ENCODE results near the gene FAM131C. TPM values are rescaled to one million over a fixed set of nuclear protein-coding genes. Genes with fewer than 3 reads are reported as not detected.
A peak's percentile ranks its signal among the peaks of the same experiment; 100 is the strongest.
"Not testable (repeated sequence)": the region's sequence is repeated elsewhere in the genome, so short reads cannot be mapped to it uniquely, and the experiment has no call there.

FAM131C gene
- polyA plus RNA-seq, 4 donors = 0.21 to 1.6 (median 0.45) TPM; not detected in 1

DNA sequence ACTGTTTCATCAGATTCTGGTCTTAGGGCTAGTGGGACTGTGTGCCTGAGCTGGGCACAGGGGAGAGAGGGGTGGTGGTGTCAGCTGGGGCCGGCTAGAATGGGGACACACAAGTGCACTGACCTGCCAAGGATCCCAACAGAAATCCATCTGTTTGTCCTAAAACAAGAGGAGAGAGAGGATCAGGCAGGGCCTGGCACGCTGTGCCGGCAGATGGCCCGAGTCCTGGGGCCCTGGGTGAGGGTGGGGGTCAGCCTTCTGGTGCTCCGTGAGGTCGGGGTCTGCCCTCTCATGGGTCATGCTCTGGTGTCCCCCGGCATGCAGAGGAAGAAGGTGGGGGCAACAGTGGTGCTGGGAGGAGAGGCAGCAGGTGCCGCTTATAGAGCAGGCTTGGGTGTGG lies 33.6 kb downstream of the FAM131C start:
- not testable (repeated sequence) for H3K4me1 ChIP-seq (ENCODE audit: control insufficient read depth in 3 of 3, insufficient read depth in 2 of 3, low read depth in 1 of 3, low read length in 2 of 3); H3K27me3 ChIP-seq (ENCODE audit: control insufficient read depth in 3 of 3, insufficient read depth in 3 of 3, low read length in 3 of 3); H3K4me3 ChIP-seq (ENCODE audit: low read depth in 1 of 3, low read length in 3 of 3); DNase-seq; H3K9me3 ChIP-seq (ENCODE audit: control insufficient read depth in 2 of 2, insufficient read depth in 1 of 2, low read depth in 1 of 2, low read length in 1 of 2); FAIRE-seq; H3K27ac ChIP-seq (ENCODE audit: low read depth in 1 of 3, low read length in 2 of 3); H3K36me3 ChIP-seq (ENCODE audit: control insufficient read depth in 3 of 3, insufficient read depth in 2 of 3, low read depth in 1 of 3, low read length in 3 of 3)
- 62 to 70% (median 66%) methylated on average over 7 to 8 of the region's 8 CpGs for WGBS, 3 donors

GRCh38 chr1:16038620-16038912 lies 34.9 kb downstream of the FAM131C start:
- DNase-seq = peak in 1 of 2 donors; percentile 65
- Histone ChIP-seq H3K4me1 (ENCODE audit: control insufficient read depth in 3 of 3, insufficient read depth in 2 of 3, low read depth in 1 of 3, low read length in 2 of 3) (no peaks in the 10 kb centered on the region), H3K36me3 (ENCODE audit: control insufficient read depth in 3 of 3, insufficient read depth in 2 of 3, low read depth in 1 of 3, low read length in 3 of 3) (no peaks in the 10 kb centered on the region), H3K27me3 (ENCODE audit: control insufficient read depth in 3 of 3, insufficient read depth in 3 of 3, low read length in 3 of 3) (no peaks in the 10 kb centered on the region), H3K27ac (ENCODE audit: low read depth in 1 of 3, low read length in 2 of 3) (no peak overlapping the region), H3K9me3 (ENCODE audit: control insufficient read depth in 2 of 2, insufficient read depth in 1 of 2, low read depth in 1 of 2, low read length in 1 of 2) (no peaks in the 10 kb centered on the region), H3K4me3 (ENCODE audit: low read depth in 1 of 3, low read length in 3 of 3) (no peak overlapping the region)
- WGBS, 3 donors = 15 to 62% (median 33%) methylated on average over 4 of the region's 4 CpGs
- no peak for FAIRE-seq

- H3K36me3 ChIP-seq (ENCODE audit: control insufficient read depth in 3 of 3, insufficient read depth in 2 of 3, low read depth in 1 of 3, low read length in 3 of 3); H3K4me3 ChIP-seq (ENCODE audit: low read depth in 1 of 3, low read length in 3 of 3); H3K9me3 ChIP-seq (ENCODE audit: control insufficient read depth in 2 of 2, insufficient read depth in 1 of 2, low read depth in 1 of 2, low read length in 1 of 2); H3K27me3 ChIP-seq (ENCODE audit: control insufficient read depth in 3 of 3, insufficient read depth in 3 of 3, low read length in 3 of 3); FAIRE-seq; H3K27ac ChIP-seq (ENCODE audit: low read depth in 1 of 3, low read length in 2 of 3); DNase-seq; H3K4me1 ChIP-seq (ENCODE audit: control insufficient read depth in 3 of 3, insufficient read depth in 2 of 3, low read depth in 1 of 3, low read length in 2 of 3): not testable (repeated sequence)
- 83 to 91% (median 88%) methylated on average over 10 of the region's 11 CpGs for WGBS, 3 donors
These were observed 37.0 kb downstream of the FAM131C start for GRCh38 chr1:16036461-16036860.

- not testable (repeated sequence) for H3K9me3 ChIP-seq (ENCODE audit: control insufficient read depth in 2 of 2, insufficient read depth in 1 of 2, low read depth in 1 of 2, low read length in 1 of 2); H3K27me3 ChIP-seq (ENCODE audit: control insufficient read depth in 3 of 3, insufficient read depth in 3 of 3, low read length in 3 of 3); H3K4me3 ChIP-seq (ENCODE audit: low read depth in 1 of 3, low read length in 3 of 3); H3K27ac ChIP-seq (ENCODE audit: low read depth in 1 of 3, low read length in 2 of 3); DNase-seq; FAIRE-seq; H3K36me3 ChIP-seq (ENCODE audit: control insufficient read depth in 3 of 3, insufficient read depth in 2 of 3, low read depth in 1 of 3, low read length in 3 of 3); H3K4me1 ChIP-seq (ENCODE audit: control insufficient read depth in 3 of 3, insufficient read depth in 2 of 3, low read depth in 1 of 3, low read length in 2 of 3)
- WGBS, 3 donors = 57 to 68% (median 61%) methylated on average over 6 to 7 of the region's 7 CpGs
These were observed 40.3 kb downstream of the FAM131C start for GRCh38 chr1:16033103-16033632.

DNA sequence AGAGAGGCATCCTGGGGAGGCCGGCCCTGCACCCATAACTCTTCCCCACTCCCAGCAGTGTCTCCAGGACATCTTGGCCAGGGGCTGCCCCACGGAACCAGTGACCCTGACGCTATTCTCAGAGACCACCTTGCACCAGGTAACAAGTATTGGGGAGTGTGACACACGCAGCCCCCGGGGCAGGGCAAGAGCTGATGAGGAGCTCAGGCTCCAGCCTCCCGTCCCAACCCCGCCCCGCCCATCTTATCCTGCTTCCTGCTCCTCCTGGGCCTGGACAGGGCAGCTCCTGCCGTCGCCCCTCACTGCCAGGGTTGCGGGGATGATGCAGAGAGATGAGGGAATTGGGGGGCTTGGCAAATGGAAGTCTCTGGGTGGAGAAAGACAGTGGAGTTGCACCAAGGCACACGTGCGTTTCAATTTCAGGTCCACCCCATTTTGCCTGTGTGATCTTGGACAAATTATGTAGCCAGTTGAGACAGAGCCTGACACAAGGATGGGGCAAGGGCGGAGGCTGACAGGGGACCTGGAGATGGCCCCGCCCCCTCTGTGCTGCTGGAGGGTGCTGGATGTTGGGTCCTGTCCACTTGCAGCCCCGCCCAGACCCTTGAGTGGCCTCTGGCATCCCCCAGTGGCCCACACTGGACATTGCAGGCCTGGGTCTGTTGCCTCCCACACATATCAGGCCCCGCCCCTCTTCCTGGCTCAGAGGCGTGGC lies 40.9 kb downstream of the FAM131C start:
- FAIRE-seq (no peak), DNase-seq (peak; percentile 67 to 83)
- no peak overlapping the region for H3K27ac ChIP-seq (ENCODE audit: low read depth in 1 of 3, low read length in 2 of 3)
- 30 to 46% (median 38%) methylated on average over 16 to 18 of the region's 18 CpGs for WGBS, 3 donors
- H3K9me3 ChIP-seq (ENCODE audit: control insufficient read depth in 2 of 2, insufficient read depth in 1 of 2, low read depth in 1 of 2, low read length in 1 of 2) = no peaks in the 10 kb centered on the region
- H3K36me3 ChIP-seq (ENCODE audit: control insufficient read depth in 3 of 3, insufficient read depth in 2 of 3, low read depth in 1 of 3, low read length in 3 of 3) = no peaks in the 10 kb centered on the region
- H3K27me3 ChIP-seq (ENCODE audit: control insufficient read depth in 3 of 3, insufficient read depth in 3 of 3, low read length in 3 of 3) = peaks cover 3 to 9% (median 7%) of the 10 kb centered on the region in 3 donors
- no peak overlapping the region for H3K4me3 ChIP-seq (ENCODE audit: low read depth in 1 of 3, low read length in 3 of 3)
- H3K4me1 ChIP-seq (ENCODE audit: control insufficient read depth in 3 of 3, insufficient read depth in 2 of 3, low read depth in 1 of 3, low read length in 2 of 3) = peaks cover 0 to 4% (median 0%) of the 10 kb centered on the region in 3 donors

GRCh38 chr1:16031551-16031950 lies 41.9 kb downstream of the FAM131C start:
- peaks cover 0 to 11% (median 0%) of the 10 kb centered on the region in 3 donors for H3K4me1 ChIP-seq (ENCODE audit: control insufficient read depth in 3 of 3, insufficient read depth in 2 of 3, low read depth in 1 of 3, low read length in 2 of 3)
- H3K4me3 ChIP-seq (ENCODE audit: low read depth in 1 of 3, low read length in 3 of 3) = no peak overlapping the region
- DNase-seq = no peak
- H3K27me3 ChIP-seq (ENCODE audit: control insufficient read depth in 3 of 3, insufficient read depth in 3 of 3, low read length in 3 of 3) = peaks cover 3 to 9% (median 7%) of the 10 kb centered on the region in 3 donors
- no peaks in the 10 kb centered on the region for H3K9me3 ChIP-seq (ENCODE audit: control insufficient read depth in 2 of 2, insufficient read depth in 1 of 2, low read depth in 1 of 2, low read length in 1 of 2)
- no peak overlapping the region for H3K27ac ChIP-seq (ENCODE audit: low read depth in 1 of 3, low read length in 2 of 3)
- 71 to 87% (median 80%) methylated on average over 8 of the region's 8 CpGs for WGBS, 3 donors
- no peaks in the 10 kb centered on the region for H3K36me3 ChIP-seq (ENCODE audit: control insufficient read depth in 3 of 3, insufficient read depth in 2 of 3, low read depth in 1 of 3, low read length in 3 of 3)
- FAIRE-seq = no peak

DNA sequence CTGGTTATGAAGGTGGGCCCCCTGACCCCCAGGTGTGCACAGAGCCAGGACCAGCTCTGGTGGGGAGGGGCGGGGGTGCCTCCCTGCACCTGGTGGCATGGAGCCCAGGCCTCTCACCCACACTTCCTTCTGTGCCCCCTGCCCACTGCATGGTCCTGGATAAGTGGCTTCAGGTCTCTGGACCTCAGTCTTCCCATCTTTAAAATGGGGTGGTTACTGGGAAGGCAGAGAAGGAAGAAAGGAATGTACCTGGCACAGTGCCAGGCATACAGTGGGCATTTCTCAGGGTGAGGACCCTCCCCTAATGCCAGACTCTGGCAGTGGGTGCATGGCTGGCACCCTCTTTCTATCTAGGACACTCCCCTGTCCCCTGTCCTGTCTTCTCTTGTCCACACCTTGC lies 44.2 kb downstream of the FAM131C start:
- no peaks in the 10 kb centered on the region for H3K9me3 ChIP-seq (ENCODE audit: control insufficient read depth in 2 of 2, insufficient read depth in 1 of 2, low read depth in 1 of 2, low read length in 1 of 2)
- H3K27ac ChIP-seq (ENCODE audit: low read depth in 1 of 3, low read length in 2 of 3) = no peak overlapping the region
- WGBS, 3 donors = 57 to 81% (median 80%) methylated on average over 1 of the region's 1 CpG
- no peak overlapping the region for H3K4me3 ChIP-seq (ENCODE audit: low read depth in 1 of 3, low read length in 3 of 3)
- DNase-seq (no peak), FAIRE-seq (no peak)
- no peaks in the 10 kb centered on the region for H3K36me3 ChIP-seq (ENCODE audit: control insufficient read depth in 3 of 3, insufficient read depth in 2 of 3, low read depth in 1 of 3, low read length in 3 of 3)
- H3K4me1 ChIP-seq (ENCODE audit: control insufficient read depth in 3 of 3, insufficient read depth in 2 of 3, low read depth in 1 of 3, low read length in 2 of 3) = peaks cover 0 to 11% (median 0%) of the 10 kb centered on the region in 3 donors
- H3K27me3 ChIP-seq (ENCODE audit: control insufficient read depth in 3 of 3, insufficient read depth in 3 of 3, low read length in 3 of 3) = peaks cover 3 to 9% (median 7%) of the 10 kb centered on the region in 3 donors

DNA sequence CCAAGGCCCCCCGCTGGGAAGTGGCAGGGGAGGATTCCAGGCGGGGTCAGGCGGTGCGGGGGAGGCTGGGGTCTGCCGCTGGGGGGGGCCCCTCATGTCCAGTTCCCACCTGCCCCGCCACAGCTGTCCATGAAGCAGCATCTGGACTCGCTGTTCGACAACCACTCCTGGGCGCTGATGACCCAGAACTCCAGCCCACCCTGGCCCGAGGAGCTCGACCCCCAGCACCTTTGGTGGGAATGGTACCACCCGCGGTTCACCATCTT lies 44.5 kb downstream of the FAM131C start:
- H3K4me3 ChIP-seq (ENCODE audit: low read depth in 1 of 3, low read length in 3 of 3); H3K27ac ChIP-seq (ENCODE audit: low read depth in 1 of 3, low read length in 2 of 3); H3K27me3 ChIP-seq (ENCODE audit: control insufficient read depth in 3 of 3, insufficient read depth in 3 of 3, low read length in 3 of 3); H3K9me3 ChIP-seq (ENCODE audit: control insufficient read depth in 2 of 2, insufficient read depth in 1 of 2, low read depth in 1 of 2, low read length in 1 of 2); FAIRE-seq; H3K36me3 ChIP-seq (ENCODE audit: control insufficient read depth in 3 of 3, insufficient read depth in 2 of 3, low read depth in 1 of 3, low read length in 3 of 3); DNase-seq: not testable (repeated sequence)
- 52 to 78% (median 75%) methylated on average over 6 to 13 of the region's 13 CpGs for WGBS, 3 donors
- peaks cover 0 to 11% (median 0%) of the 10 kb centered on the region in 3 donors for H3K4me1 ChIP-seq (ENCODE audit: control insufficient read depth in 3 of 3, insufficient read depth in 2 of 3, low read depth in 1 of 3, low read length in 2 of 3)

Measured in small intestine (tissue), 7 donors.